Erythroblast (primary cell): ENCODE data around the gene BUB1.
"Not testable (repeated sequence)": the region's sequence is repeated elsewhere in the genome, so short reads cannot be mapped to it uniquely, and the experiment has no call there.

ENCODE experiments used
- GATA1 ChIP-seq: IDR thresholded peaks from 2 replicates; pipeline ENCODE4 v1.6.1; 2011; ENCODE audit warnings: low read depth, mild to moderate bottlenecking, control low read depth, low read length, moderate library complexity
- POLR2A ChIP-seq: IDR thresholded peaks from 2 replicates; pipeline ENCODE4 v1.6.1; 2011; ENCODE audit warnings: mild to moderate bottlenecking, low read length

DNA sequence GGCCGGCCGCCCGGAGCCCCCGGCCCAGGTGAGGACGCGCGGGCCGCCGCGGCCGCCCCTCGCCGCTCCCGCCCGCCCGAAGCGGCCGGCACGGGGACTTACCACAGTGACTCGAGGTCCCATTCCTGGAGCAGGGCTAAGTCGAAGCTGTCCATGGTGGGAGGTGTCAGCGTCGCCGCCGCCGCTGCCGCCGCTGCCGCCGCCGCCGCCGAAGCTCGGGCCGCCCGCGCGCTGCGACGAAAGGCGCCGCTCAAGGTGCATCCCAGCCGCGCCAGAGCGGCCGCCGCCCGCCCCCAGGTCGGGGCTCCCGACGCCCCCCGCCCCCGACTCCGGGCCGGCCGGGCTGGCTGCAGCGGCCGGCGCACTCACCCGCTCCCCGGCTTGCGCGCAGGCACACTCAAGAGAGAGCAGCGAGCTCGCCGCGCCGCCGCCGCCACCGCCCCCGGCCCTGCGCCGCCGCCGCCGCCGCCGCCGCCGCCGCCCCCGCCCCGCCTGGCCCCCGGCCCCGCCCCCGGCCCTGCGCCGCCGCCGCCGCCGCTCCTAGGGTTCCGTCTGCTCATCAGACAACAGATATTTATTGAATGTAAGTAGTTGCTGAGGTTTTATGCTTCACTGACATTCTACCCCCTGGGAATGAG is 67.1 kb downstream of the BUB1 start:
- not testable (repeated sequence) for TF ChIP-seq POLR2A, GATA1
